HUDEP-2 (cell line): ENCODE data around the gene ID2.

Experiments used
- DNase-seq, 76 experiments: peaks; one replicate each; lab custom pipeline; 2025; ENCODE audit not compliant: unreplicated experiment in 76 of 76; lab: John Stamatoyannopoulos, UW

ID2 gene

DNA sequence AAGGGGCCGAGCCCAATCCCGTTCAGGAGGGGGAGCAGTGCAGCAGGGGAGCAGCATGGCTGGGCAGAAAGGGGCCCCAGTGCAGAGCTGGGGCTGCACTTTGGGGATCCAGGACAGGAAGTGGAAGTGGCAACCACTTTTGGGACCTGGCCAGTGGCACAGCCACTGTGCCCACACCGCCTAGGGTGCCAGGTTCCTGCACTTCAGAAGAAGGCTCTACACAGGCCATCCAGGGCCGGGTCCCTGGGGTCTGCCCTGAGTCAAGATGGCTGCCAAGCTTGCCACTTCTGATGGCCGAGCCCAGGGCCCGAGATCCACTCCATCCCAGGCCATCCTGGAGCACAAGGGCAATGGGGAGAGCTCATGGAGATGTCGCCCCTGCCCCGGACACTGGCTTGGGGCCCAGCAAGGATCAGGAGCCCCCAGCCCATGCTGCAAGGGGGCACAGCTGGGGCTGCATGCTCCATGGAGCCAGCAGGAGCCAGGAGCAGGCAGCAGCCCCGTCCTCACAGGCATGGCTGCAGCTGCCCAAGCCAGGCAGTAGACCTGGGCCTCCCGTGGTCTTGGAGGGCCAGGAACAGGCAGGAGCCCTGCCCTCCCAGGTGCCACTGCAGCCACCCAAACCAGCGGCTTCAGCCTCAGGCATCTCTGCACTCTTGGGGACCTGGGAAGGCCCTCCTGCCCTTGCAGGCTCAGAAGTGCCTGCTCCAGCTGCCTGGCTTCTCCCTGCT lies 35.0 kb upstream of the ID2 start:
- DNase-seq = no peak

DNA sequence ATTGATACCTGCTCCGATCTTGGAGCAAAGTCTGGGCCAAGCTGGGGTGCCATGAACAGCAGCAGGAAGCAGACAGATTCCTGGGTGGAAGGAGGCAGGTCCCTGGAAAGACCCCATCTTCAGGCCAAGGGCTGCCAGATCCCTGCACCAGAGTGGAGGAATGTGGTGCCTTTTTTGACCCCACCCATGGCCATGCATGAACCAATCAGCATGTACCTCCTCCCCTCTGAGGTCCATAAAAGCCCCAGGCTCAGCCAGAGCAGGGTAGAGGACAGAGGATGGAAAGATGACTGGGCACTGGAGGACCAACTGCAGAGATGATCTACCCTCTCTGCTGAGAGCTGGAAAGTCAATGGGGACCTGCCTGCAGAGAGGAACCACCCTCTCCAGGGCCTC lies 34.4 kb upstream of the ID2 start:
- no peak for DNase-seq

DNA sequence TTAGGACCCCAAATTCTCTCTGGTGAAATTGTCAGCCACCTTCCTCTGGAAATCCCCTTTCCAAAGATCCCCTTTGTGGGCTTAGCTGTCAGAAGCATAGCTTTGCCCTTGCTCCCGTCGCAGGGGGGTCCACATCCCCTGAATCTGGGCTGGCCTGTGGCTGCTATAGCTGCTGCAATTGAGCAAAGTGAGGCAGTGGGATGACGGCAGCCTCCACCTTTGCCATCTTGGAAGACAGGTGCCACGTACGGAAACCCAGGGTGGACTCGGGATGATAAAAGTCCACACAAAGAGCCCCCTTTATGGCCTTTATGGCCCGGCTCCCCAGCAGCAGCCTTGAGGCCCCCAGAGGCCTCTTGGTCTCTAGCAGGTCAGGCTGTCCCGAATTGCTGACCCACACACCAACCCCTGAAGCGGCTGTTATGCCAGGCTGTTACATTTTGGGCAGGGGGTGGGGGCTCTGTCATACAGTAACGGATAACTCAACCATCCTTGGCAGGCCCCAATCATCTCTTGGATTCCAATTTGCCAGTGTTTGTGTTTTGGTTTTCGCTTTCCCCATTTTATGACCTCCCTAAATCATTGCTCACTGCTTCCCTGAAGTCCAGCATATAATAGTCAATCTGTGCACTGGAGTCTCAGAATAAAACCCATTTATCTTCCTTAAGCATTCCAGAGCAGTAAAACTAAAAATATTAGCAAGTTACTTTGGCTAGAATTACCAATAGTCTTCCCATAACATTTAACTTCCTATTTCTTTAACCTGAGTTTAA lies 33.2 kb upstream of the ID2 start:
- DNase-seq = no peak

DNA sequence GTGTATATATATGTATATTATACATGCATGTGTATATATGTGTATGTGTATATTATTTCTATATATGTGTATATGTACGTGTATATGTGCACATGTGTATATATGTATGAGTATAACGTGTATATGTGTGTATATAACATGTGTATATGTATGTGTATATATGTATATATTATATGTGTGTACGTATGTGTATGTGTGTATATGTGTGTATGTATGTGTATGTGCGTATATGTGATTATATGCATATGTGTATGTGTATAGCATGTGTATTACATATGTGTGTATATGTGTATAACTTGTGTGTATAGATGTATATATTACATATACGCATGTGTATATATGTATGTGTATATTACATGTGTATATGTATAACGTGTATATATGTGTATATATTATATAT lies 32.1 kb upstream of the ID2 start:
- DNase-seq = no peak

DNA sequence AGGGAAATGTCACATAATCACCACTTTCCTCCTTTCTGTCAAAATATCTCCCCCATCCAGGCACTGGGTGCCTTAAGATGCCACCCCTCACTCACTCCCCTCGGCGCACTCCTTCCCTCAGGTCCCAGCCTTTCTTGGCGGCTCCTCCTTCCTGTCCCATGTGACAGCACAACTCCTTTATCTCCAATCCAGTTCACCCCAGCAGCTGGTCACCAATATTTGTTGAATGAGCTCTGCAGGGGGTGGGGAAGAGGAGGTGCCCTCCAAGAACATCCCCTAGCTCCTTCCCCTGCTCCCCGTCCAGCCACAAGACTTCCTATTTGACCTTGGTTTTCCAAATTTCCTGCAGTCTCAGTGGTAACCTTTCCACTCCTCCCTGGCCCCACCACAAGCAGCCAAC lies 31.6 kb upstream of the ID2 start:
- no peak for DNase-seq

- no peak for DNase-seq
These were observed 29.0 kb upstream of the ID2 start for GRCh38 chr2:8652774-8653426.

DNA sequence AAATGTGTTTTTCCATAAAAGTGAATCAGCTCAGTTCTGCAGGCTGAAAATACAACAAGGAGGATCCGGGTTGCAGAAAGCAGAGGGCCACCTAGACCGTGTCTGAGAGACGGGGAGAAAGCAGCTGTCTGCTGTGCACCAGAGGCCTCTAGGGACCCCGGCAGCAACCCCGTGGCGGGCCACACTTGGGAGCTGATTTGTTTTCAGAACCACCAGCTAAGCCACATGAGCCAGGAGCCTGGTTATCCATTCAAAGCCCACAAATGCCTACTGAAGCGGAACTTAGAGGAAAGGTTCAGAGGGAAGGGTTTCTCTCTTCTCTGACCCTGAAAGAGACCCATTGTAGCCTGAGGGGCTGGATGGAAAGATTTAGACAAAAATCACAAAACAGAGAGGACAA lies 28.4 kb upstream of the ID2 start:
- no peak for DNase-seq

DNA sequence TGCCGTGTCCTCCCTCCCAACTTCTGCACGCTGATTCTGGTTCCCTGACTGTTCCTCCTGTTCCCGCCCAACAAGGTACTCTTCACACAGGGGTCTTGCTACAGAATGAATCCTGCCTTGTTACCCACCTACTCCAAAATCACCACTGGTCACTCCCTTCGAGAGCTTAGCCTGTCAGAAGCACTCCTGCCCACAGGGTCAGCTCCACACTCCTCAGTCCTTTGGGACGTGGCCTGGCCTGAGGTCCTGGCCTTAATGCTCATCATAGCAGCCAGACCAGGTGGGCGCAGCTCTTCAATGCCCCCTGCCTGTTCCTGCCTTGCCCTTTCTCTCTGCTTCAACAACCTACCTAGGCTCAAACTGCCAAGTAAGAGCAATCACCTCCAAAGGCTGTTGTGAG lies 27.8 kb upstream of the ID2 start:
- DNase-seq = no peak

- DNase-seq = no peak
These were observed 27.4 kb upstream of the ID2 start for GRCh38 chr2:8654483-8654882.

DNA sequence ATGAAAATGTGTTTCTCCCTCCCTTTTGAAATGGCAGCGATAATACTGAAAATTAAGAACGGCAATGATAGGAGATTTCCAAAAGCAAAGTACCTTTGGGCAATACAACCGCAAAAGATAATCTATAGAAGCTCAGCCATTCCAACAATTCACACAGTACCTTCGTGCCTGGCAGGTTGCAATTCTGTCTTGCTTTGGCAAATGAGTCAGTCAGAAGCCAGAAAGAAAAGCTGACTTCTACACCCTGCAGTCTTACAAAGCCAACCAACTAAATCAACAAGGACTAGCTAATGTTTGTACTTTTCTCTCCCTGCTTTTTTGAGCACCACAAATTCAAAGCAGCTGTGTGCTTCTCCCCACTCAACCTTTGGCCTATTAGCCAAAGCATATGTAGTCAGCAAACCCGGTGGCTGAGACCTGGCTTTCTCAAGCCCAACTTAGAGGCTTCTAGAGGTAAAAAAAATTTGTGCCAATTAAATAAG lies 25.7 kb upstream of the ID2 start:
- no peak for DNase-seq

DNA sequence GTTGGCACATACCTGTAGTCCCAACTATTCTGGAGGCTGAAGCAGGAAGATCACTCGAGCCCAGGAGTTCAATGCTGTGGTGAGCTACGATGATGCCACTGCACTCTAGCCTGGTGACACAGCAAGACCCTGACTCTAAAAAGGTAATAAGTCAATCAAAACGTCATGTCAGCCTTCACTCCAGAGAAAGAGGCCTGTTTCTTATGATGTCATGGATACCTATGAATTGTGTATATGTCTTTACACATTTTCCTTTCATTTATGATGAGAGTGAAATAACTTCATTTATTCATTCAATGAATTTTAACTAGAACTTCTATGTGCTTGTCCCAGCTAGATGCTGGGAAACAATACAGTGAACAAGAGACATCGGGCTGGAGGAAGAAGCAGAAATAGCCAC lies 25.0 kb upstream of the ID2 start:
- no peak for DNase-seq

GRCh38 chr2:8657423-8658062 lies 24.3 kb upstream of the ID2 start:
- DNase-seq = no peak

DNA sequence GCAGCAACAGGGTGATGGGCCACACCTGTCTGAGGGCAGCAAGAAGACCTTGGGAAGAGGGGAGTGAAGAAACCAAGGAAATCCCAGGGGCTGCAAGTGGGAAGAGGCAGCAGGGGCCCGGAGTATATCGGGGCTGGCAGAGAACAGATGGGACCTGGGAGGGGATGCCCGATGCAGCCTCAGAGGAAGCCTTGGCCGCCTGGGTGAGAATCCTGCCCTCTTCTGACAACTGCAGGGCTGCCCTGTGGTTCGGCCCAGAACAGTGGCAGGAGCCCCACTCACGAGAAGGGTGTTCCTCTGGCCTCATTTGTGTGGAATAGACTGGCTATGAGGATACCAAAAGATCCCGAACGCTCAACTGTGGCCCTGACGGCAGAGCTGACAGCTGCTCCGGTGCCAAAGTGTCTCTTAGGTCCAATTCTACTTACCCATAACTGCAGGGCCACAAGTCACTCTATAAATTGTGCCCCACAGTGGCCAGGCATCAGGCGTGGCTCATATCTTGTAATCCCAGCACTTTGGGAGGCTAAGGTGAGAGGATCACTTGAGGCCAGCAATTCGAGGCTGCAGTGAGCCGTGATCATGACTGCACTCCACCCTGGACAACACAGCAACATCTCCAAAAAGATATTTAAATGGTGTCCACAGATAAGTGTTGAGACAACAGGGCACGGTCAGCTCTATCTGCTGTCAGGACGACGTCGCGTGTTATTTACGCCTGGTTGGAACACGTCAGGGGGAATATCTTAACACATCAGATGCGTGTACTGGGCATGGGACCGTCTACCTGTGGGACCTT lies 23.6 kb upstream of the ID2 start:
- no peak for DNase-seq

DNA sequence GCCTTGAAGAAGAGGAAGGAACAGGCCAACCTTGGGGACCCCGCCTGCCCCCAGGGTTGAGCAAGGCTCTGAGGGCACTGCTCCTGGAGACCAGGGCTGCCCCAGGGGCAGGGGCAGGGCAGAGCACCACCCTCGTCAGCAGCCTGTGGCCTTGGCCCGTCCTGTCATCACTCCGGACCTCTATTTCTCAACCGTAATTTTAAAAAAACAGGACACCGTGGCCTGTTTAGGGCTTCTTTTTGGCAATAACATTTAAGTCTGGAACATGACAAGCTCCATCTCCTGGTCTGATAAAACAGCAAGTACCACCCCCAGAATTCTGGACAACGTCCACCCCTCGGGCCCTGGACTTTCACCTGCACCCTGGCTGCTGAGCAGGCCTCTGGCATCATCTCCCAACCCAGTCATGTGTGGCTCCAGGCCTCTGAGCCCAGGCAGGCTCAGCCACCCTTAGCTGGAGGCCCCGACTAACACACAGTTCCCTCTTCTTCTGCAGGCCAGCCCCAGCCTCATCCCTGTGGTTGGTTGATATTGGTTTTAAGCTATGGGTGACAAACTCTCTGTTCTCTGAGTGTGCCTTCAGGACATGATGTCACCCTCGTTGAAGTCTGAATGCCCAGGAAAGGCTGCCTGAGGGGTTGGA lies 22.6 kb upstream of the ID2 start:
- DNase-seq = no peak

GRCh38 chr2:8659735-8660492 lies 21.9 kb upstream of the ID2 start:
- no peak for DNase-seq

GRCh38 chr2:8661235-8661634 lies 20.6 kb upstream of the ID2 start:
- no peak for DNase-seq

- no peak for DNase-seq
These were observed 20.1 kb upstream of the ID2 start for GRCh38 chr2:8661736-8662135.

GRCh38 chr2:8662239-8662879 lies 19.5 kb upstream of the ID2 start:
- no peak for DNase-seq

DNA sequence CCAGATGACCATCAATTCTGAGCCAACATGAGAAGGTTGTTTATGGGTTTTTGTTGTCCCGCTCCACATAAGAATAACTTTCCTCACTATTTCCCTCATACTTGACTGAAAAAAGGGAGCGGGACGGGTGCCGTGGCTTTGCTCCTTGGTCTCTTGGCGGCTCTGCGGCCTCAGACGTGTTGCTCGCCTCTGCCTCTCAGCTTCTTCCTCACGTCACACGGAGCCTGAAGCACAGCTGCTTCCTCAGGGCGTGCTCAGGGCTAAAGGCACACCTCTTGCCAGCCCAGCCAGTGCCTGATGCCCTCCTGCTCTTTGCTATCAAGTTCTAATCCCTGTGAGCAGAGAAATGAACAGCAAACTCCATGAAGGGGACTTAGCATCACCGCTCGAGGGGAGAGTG lies 17.9 kb upstream of the ID2 start:
- DNase-seq = no peak
